Hepatocyte (in vitro differentiated cells): ENCODE data around the gene NPHP4. TPM values are rescaled to one million over a fixed set of nuclear protein-coding genes. Genes with fewer than 3 reads are reported as not detected.

Source experiments
- DNase-seq: peaks from one replicate; pipeline ENCODE4 v3.0.0-alpha.2; 2016; ENCODE audit warnings: low spot score
- H2AFZ ChIP-seq: fragments of 200-600 bp; sonication (generic); 2 replicates; pipeline ENCODE4 v1.6.0; 2016; ENCODE audit warnings: antibody characterized with exemption, mild to moderate bottlenecking
- H3K27ac ChIP-seq: fragments of 200-600 bp; sonication (generic); 2 replicates; pipeline ENCODE4 v1.5.1; 2016; ENCODE audit warnings: mild to moderate bottlenecking
- H3K27me3 ChIP-seq: fragments of 200-600 bp; sonication (generic); 2 replicates; pipeline ENCODE4 v1.6.1; 2016
- H3K36me3 ChIP-seq: fragments of 200-600 bp; sonication (generic); replicated peaks from 2 replicates; pipeline ENCODE4 v1.5.1; 2016; ENCODE audit warnings: low read depth; ENCODE audit not compliant: insufficient read depth
- H3K4me1 ChIP-seq: fragments of 200-600 bp; sonication (generic); 2 replicates; pipeline ENCODE4 v1.5.1; 2016; ENCODE audit warnings: mild to moderate bottlenecking, moderate library complexity; ENCODE audit not compliant: insufficient read depth
- H3K4me2 ChIP-seq: fragments of 200-600 bp; sonication (generic); 2 replicates; pipeline ENCODE4 v1.6.0; 2016
- H3K4me3 ChIP-seq: fragments of 200-600 bp; sonication (generic); 2 replicates; pipeline ENCODE4 v1.5.1; 2016; ENCODE audit warnings: mild to moderate bottlenecking
- H3K79me2 ChIP-seq: fragments of 200-600 bp; sonication (generic); 2 replicates; pipeline ENCODE4 v1.6.0; 2017; ENCODE audit warnings: mild to moderate bottlenecking
- H3K9me2 ChIP-seq: fragments of 200-600 bp; sonication (generic); replicated peaks from 2 replicates; pipeline ENCODE4 v1.6.0; 2017; ENCODE audit warnings: mild to moderate bottlenecking; ENCODE audit not compliant: insufficient read depth
- H3K9me3 ChIP-seq: fragments of 200-600 bp; sonication (generic); 2 replicates; pipeline ENCODE4 v1.5.1; 2016; ENCODE audit warnings: low read depth, mild to moderate bottlenecking
- H4K20me1 ChIP-seq: fragments of 200-600 bp; sonication (generic); 2 replicates; pipeline ENCODE4 v1.6.0; 2016; ENCODE audit warnings: mild to moderate bottlenecking; ENCODE audit not compliant: insufficient read depth, poor library complexity, severe bottlenecking
- CTCF ChIP-seq: fragments of 200-600 bp; sonication (generic); IDR thresholded peaks from 2 replicates; pipeline ENCODE4 v1.5.1; 2016; ENCODE audit warnings: antibody characterized with exemption, mild to moderate bottlenecking; ENCODE audit not compliant: poor library complexity
- EZH2 ChIP-seq: fragments of 200-600 bp; sonication (generic); IDR thresholded peaks from 2 replicates; pipeline ENCODE4 v1.6.1; 2016; ENCODE audit warnings: antibody characterized with exemption, mild to moderate bottlenecking, borderline replicate concordance
- EZH2phosphoT487 ChIP-seq: fragments of 200-600 bp; sonication (generic); IDR thresholded peaks from one replicate; pipeline ENCODE4 v1.6.1; 2018; ENCODE audit warnings: antibody characterized with exemption, mild to moderate bottlenecking, low read depth, moderate library complexity; ENCODE audit not compliant: unreplicated experiment, severe bottlenecking
- WGBS: methylation state at CpG from one replicate; pipeline ENCODE4 v1.1.6; 2016; ENCODE audit warnings: low lambda C conversion rate; ENCODE audit errors: missing lambda C conversion rate; 5-methylcytosine and 5-hydroxymethylcytosine counted together
- polyA plus RNA-seq: library from polyadenylated mRNA; unstranded; fragments of >200 nt; fragmentation: Nextera tagmentation; extraction: Ambion mirVana; gene quantifications from 2 replicates; pipeline ENCODE4 v1.2.1, GENCODE V29; 2016
- total RNA-seq: library from RNA; depleted of rRNA; stranded (reverse); fragments of >200 nt; gene quantifications from 2 replicates; pipeline ENCODE4 v1.2.3, GENCODE V29; 2014

Gene NPHP4
- total and polyA plus RNA-seq, 2 experiments from 2014 or later, result 5.6 to 6.0 TPM

GRCh38 chr1:5917591-5918274 lies 74.5 kb downstream of the NPHP4 start:
- no peak for DNase-seq
- WGBS, result 90% methylated on average over 14 of the region's 14 CpGs
- TF ChIP-seq EZH2 (no peak), CTCF (no peak), EZH2phosphoT487 (no peak)

GRCh38 chr1:5917281-5917590 lies 75.0 kb downstream of the NPHP4 start:
- Histone ChIP-seq H3K4me3 (no peak overlapping the region), H3K4me2 (no peak overlapping the region), H4K20me1 (no peaks in the 10 kb centered on the region), H3K4me1 (no peaks in the 10 kb centered on the region), H3K36me3 (no peaks in the 10 kb centered on the region), H3K9me3 (no peaks in the 10 kb centered on the region), H3K79me2 (no peaks in the 10 kb centered on the region), H3K27me3 (no peaks in the 10 kb centered on the region), H3K9me2 (no peaks in the 10 kb centered on the region), H3K27ac (no peak overlapping the region), H2AFZ (no peak overlapping the region)
- 92% methylated on average over 3 of the region's 3 CpGs for WGBS
- TF ChIP-seq CTCF (no peak), EZH2 (no peak), EZH2phosphoT487 (no peak)
- DNase-seq, result no peak

More at GRCh38 chr1:5917591-5918274, 74.5 kb downstream of the NPHP4 start:
- Histone ChIP-seq H3K27me3 (no peaks in the 10 kb centered on the region), H3K4me2 (no peak overlapping the region), H2AFZ (no peak overlapping the region), H3K36me3 (no peaks in the 10 kb centered on the region), H3K4me1 (no peaks in the 10 kb centered on the region), H3K79me2 (no peaks in the 10 kb centered on the region), H3K4me3 (no peak overlapping the region), H4K20me1 (no peaks in the 10 kb centered on the region), H3K9me2 (no peaks in the 10 kb centered on the region), H3K27ac (no peak overlapping the region), H3K9me3 (no peaks in the 10 kb centered on the region)

GRCh38 chr1:5916572-5917280 lies 75.5 kb downstream of the NPHP4 start:
- Histone ChIP-seq H3K27me3 (no peaks in the 10 kb centered on the region), H3K9me2 (no peaks in the 10 kb centered on the region), H3K4me1 (no peaks in the 10 kb centered on the region), H3K4me3 (no peak overlapping the region), H3K9me3 (no peaks in the 10 kb centered on the region), H3K36me3 (no peaks in the 10 kb centered on the region), H3K4me2 (no peak overlapping the region), H2AFZ (no peak overlapping the region), H4K20me1 (no peaks in the 10 kb centered on the region), H3K79me2 (no peaks in the 10 kb centered on the region), H3K27ac (no peak overlapping the region)
- no peak for DNase-seq
- TF ChIP-seq CTCF, result no peak
- TF ChIP-seq EZH2, result no peak
- no peak for TF ChIP-seq EZH2phosphoT487
- 94% methylated on average over 10 of the region's 10 CpGs for WGBS
